Stimulated activated CD4-positive, alpha-beta T cell treated with anti-CD3 and anti-CD28 coated beads, Interleukin-12 subunit alpha, Interleukin-12 subunit beta, amount 100 ng/mL, for 4 hours (primary cell): ENCODE results near the gene ASTN2.
"Not testable (repeated sequence)": the region's sequence is repeated elsewhere in the genome, so short reads cannot be mapped to it uniquely, and the experiment has no call there.

Experiments
- DNase-seq: peaks from one replicate; pipeline ENCODE4 v3.0.0-alpha.2; 2020

Gene ASTN2

GRCh38 chr9:116464987-116465571 lies 949.8 kb downstream of the ASTN2 start:
- DNase-seq: no peak

- no peak for DNase-seq
Observed at GRCh38 chr9:116464423-116464822, 950.4 kb downstream of the ASTN2 start.

GRCh38 chr9:116461632-116462031 lies 953.2 kb downstream of the ASTN2 start:
- DNase-seq: no peak

- DNase-seq: no peak
Observed at GRCh38 chr9:116460026-116460425, 954.8 kb downstream of the ASTN2 start.

GRCh38 chr9:116459576-116459975 lies 955.3 kb downstream of the ASTN2 start:
- DNase-seq: no peak

- no peak for DNase-seq
Observed at GRCh38 chr9:116456490-116457088, 958.3 kb downstream of the ASTN2 start.

GRCh38 chr9:116454539-116454938 lies 960.3 kb downstream of the ASTN2 start:
- DNase-seq: not testable (repeated sequence)

- DNase-seq: no peak
Observed at GRCh38 chr9:116453785-116454184, 961.1 kb downstream of the ASTN2 start.

GRCh38 chr9:116452634-116453033 lies 962.2 kb downstream of the ASTN2 start:
- no peak for DNase-seq

GRCh38 chr9:116452227-116452626 lies 962.6 kb downstream of the ASTN2 start:
- DNase-seq: no peak

- DNase-seq: no peak
Observed at GRCh38 chr9:116451500-116452115, 963.2 kb downstream of the ASTN2 start.

- no peak for DNase-seq
Observed at GRCh38 chr9:116450378-116451139, 964.3 kb downstream of the ASTN2 start.

GRCh38 chr9:116449949-116450348 lies 964.9 kb downstream of the ASTN2 start:
- DNase-seq: no peak

- DNase-seq: no peak
Observed at GRCh38 chr9:116448431-116448830, 966.4 kb downstream of the ASTN2 start.

- DNase-seq: no peak
Observed at GRCh38 chr9:116447934-116448333, 966.9 kb downstream of the ASTN2 start.

GRCh38 chr9:116442528-116442927 lies 972.3 kb downstream of the ASTN2 start:
- no peak for DNase-seq

GRCh38 chr9:116437411-116438370 lies 977.2 kb downstream of the ASTN2 start:
- DNase-seq: no peak

- DNase-seq: no peak
Observed at GRCh38 chr9:116436121-116436520, 978.7 kb downstream of the ASTN2 start.

- no peak for DNase-seq
Observed at GRCh38 chr9:116435706-116436105, 979.2 kb downstream of the ASTN2 start.

GRCh38 chr9:116434314-116434713 lies 980.5 kb downstream of the ASTN2 start:
- DNase-seq: no peak

GRCh38 chr9:116432051-116432450 lies 982.8 kb downstream of the ASTN2 start:
- DNase-seq: no peak

- DNase-seq: no peak
Observed at GRCh38 chr9:116430849-116431248, 984.0 kb downstream of the ASTN2 start.

GRCh38 chr9:116425244-116425643 lies 989.6 kb downstream of the ASTN2 start:
- no peak for DNase-seq
